Mesenteric fat pad (tissue), 1 donor: ENCODE results near the gene CXorf51A. TPM values are rescaled to one million over a fixed set of nuclear protein-coding genes. Genes with fewer than 3 reads are reported as not detected.
"Not testable (repeated sequence)": the region's sequence is repeated elsewhere in the genome, so short reads cannot be mapped to it uniquely, and the experiment has no call there.

Source experiments
- DNase-seq: peaks from one replicate; pipeline ENCODE4 v3.0.0-alpha.2; 2020; ENCODE audit warnings: low spot score
- long read RNA-seq: library from polyadenylated mRNA; unstranded; transcript quantifications from one replicate; pipeline ENCODE4 v2.0.0, GENCODE V29; 2020
- total RNA-seq: library from RNA; stranded (reverse); fragmentation: NEBNext Ultra II Directional; extraction: Animal tissue kit (Norgen Biotek cat#: 25700); gene quantifications from one replicate; pipeline ENCODE4 v1.2.1, GENCODE V29; 2021
- donor health status: DM: yes; HTN: yes; CAD: no.

CXorf51A gene
- not detected for total RNA-seq
- long read RNA-seq: 0 reads

GRCh38 chrX:146814644-146815043 is at the start of gene CXorf51A:
Gene CXorf51A (minus strand): TSS chrX:146814744. CDS start chrX:146814723, 21 bp downstream.
- not testable (repeated sequence) for DNase-seq

- DNase-seq: no peak
Observed at GRCh38 chrX:146863566-146863965, 49.0 kb upstream of the CXorf51A start.

- DNase-seq: no peak
Observed at GRCh38 chrX:146854281-146854680, 39.7 kb upstream of the CXorf51A start.

GRCh38 chrX:146831994-146832393 is 17.4 kb upstream of the CXorf51A start:
- DNase-seq: peak; percentile 88

- DNase-seq: not testable (repeated sequence)
Observed at GRCh38 chrX:146809471-146809870, 5.1 kb downstream of the CXorf51A start, which contains the start of gene CXorf51B. Gene CXorf51B (plus strand): TSS chrX:146809771. CDS start chrX:146809792, 21 bp downstream.

Other genes with a start within 250 kb of the CXorf51A start
- gene CXorf51B, start 5.0 kb downstream of the CXorf51A start, total RNA-seq: not detected